GM19238 (cell line): ENCODE data around the gene FAM229B.
"Not testable (repeated sequence)": the region's sequence is repeated elsewhere in the genome, so short reads cannot be mapped to it uniquely, and the experiment has no call there.

Experiments used
- DNase-seq: peaks from one replicate; pipeline ENCODE4 v3.0.0; 2011; ENCODE audit warnings: low spot score; ENCODE audit not compliant: insufficient read length

Gene FAM229B, protein sequence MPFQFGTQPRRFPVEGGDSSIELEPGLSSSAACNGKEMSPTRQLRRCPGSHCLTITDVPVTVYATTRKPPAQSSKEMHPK

DNA sequence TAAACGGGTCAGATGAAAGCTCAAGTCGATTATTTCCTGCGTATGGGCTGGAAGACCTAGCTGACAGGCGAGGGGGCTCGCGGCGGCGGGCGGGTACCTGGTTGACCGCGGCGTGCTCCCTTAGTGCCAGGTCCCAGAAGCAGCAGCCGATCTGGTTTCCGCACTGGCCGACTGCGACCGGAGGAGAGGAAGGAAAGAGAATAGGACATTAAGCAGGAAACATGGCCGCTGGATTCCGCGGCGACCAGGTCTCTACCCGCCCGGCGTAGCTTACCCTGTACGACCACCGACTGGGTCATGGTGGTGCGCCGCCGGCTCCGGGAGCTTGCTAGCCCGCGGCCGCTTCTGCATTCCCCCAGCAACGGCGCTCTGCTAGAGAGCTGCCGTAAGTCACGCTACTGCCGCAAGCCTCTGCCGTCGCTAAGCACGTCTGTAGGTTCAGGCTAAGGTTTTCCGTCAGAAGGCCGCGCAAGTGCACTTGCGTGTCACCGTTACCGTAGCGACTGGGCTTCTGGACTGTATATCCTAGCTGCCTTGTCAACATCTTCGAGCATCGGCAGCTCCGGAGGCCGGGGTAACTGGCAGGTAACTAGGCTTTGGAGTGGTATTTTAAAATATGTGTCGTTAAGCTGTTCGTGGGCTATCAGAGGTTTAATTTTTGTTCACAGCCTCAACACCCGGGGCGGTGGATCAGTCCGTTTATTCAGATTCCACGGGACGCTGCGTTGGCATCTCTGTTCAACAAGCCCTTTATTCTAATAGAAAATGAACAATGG, at the start of gene FAM229B, which contains the start of gene TUBE1:
Gene FAM229B (plus strand): TSS at position 456 of the 776 bp plus-strand sequence. CDS start 11,693 bp downstream, outside the sequence.
Gene TUBE1 (minus strand): TSS at position 347 of the 776 bp plus-strand sequence. CDS start 48 bp downstream, at position 299.
- peak; percentile 57 for DNase-seq

DNA sequence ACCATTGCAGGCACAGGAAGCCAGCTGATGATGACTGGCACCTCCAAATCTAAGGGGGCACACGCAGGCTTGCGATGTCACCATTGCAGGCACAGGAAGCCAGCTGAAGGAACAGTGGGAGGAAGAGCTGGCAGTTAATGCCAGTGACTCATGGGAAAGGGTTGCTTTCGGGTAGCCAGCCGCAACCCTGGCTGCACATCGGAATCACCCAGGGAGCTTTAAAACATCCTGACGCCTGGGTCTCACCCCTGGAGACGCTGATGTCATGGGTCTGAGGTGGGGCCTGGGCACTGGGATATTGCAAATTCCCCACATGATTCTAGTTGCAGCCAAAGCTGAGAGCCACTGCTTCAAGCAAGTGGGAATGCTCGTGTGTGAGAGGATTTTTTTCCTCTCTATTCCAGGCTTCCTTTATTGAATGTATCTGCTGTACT, 49.6 kb upstream of the FAM229B start:
- no peak for DNase-seq

DNA sequence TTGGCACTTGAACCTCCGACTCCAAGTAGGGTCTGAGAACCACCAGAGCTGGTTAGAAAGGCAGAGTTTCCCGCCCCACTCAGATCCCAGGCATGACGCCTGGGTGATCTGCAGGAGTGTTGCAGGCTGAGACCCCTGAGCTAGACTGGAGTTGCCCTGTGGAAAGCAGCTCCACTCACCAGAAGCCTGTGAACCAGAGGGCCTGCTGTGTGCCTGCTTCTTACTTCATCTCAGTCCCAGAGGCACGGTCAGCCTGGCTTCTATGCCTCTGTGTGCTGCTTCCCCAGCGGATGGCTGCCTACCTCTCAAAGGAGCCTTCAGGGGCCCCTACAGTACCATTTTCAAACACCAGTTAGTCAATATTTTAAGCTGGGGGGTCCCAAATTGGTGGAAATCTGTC, 49.1 kb upstream of the FAM229B start:
- DNase-seq, result no peak

DNA sequence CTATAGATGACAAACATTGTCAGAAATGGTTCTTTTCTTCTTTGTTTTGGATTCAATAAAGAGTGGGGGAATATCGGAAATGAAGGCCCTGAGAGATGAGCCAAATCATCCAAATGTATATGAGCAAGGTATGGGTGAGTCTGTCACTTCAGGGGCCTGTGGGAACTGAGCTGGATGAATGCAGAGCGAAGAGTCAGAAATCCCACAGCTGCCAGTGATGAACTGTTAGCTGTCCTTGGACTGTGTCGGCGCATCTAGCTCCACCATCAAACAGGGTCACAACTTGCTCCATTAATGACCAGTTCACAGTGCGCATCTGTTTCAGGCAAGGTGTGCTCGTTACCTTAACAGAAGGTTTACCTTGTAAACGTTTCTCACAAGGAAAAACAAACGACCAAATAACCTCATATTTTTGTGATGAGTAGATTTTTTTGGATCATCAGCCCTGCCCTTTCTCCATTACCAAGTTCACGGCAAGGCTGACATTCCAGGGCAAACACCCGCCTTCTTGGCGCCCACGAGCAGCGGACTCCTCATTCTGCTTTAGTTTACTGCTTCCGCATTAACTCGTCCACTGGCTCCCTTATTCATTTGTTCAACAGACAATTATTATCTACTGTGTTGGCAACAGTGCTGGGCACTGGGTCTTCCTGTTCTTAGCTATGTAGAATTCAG, 48.5 kb upstream of the FAM229B start:
- no peak for DNase-seq

DNA sequence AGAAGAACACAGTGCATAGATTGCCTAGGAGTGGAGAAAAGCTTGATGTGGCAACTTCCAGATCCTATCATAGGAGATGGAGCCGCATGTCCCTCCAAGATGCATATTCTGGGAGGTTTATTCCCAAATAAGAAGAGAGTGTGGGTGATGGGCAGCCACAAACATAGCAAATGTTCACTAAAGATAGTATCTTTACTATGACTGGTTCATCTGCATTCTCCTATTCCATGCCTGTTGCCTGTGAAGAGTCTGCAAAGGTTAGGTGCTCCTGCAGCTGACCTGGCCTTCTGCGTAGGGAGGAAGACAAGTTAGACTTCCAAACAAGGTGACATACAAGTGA, 48.0 kb upstream of the FAM229B start:
- DNase-seq, result no peak

DNA sequence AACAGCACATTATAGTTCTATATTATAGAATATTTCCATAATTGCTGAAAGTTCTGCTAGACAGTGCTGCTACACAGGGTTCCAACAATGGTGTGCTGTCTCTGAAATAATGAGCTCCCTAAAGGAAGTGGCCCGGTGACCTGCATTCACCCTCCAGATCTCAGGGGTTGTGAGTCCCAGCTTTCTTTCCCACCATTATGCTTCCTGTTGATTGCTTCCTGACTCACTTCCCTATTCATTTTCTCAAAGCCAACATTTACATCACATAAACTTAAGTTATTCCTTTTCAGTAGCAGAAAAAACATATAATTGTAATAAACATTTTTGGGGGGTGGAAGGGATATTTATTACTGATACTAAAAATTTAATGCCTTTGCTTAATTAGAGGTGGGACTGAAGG, 46.4 kb upstream of the FAM229B start:
- no peak for DNase-seq

DNA sequence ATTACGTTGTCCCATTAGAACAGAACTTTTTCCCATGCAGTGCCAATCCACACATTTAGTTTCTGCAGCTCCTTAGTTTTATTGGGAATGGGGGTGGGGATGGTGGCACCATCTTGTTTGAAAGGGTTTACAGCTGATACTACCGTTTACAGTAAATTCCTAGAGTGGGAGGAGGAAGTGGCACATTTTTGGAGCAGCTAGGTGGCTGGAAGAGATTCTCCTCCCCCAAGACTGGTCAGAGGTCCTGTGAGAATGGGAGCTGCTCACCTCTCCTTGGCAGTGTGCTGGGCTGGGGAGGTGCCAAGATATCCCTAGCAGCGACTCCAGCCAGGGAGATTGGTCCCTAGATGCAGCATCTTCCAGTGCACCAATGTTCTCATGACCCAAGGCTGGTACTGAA, 45.9 kb upstream of the FAM229B start:
- DNase-seq, result no peak

DNA sequence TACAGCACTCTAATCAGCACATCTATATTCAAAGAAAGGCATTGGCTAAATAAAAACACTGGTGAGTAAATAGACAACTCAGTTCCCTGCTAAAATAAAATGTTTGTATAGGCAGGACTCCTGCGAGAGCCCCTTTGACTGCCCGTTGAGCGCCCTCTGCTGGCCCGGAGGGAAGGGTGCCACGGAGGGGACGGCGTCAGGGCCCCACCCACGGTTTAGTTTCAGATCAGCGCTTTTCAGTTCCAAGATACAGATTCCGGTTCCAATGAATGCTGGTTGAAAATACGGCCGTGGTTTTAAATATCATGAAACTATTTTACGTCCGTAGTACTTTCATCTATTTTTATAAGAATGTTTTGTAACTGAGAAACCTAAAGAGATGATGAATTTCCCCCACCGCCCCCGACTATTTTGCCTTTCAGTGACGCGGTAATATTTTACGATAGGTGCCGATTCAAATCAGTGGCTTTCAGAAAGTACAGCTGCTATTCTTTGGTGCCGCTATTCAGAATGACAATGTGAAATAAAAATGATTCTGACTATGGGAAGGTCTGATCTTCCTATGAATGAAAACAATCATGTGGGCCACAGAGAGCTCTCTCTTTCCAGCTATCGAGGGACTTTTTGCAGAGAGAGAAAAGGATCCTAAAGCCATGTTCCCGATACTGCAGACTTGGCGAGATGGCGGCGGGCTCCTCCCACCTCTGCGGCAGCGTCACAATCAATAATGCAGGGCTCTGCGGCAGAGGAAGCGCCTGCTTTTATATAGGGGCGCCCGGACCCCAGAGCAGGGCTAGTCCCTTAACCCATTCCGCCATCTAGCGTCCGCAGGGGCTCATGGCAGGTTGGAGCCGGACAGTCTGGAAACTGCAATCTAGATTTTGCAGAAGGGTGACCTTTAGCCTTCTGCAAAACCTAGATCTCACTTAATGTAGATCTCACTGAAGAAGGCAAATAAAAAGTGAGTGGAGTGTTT, 44.1 kb upstream of the FAM229B start:
- peak; percentile 76 for DNase-seq

DNA sequence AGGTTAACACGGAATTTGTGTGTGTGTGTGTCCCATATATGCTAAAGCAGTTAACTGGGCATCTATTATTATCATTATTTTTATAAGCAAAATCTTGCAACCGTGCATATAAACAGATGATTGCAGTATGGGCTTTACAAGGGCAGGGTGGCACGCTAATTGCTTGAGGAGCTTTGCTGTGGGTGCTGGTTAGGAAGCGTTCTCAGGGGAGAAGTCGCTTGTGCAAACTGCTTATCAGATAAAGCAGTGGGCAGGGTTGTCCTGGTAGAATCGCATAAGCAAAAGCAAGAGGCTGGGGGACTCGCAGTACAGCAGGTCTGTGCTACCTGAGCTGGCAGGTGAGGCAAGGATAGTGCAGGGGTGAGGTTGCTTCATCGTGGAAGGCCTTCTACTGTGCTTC, 43.2 kb upstream of the FAM229B start:
- DNase-seq, result no peak

DNA sequence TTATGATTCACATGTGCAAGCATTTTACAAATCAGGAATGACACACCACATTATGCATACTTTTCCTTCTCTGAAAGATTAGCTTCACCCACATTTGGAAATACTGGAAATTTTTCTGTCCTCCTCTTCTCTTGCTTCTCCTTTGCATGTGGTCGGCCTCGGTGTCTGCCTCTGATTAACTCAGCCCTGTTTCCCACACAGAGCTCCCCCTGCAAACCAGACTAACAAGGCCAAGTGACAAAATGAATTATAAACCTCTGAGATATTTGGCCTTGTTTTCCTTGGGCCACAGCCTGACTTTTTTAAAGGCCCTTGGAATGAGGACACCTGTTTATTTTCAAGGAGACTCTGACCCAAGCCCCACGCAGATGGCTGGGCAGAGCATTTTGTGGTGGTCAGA, 42.5 kb upstream of the FAM229B start:
- no peak for DNase-seq

DNA sequence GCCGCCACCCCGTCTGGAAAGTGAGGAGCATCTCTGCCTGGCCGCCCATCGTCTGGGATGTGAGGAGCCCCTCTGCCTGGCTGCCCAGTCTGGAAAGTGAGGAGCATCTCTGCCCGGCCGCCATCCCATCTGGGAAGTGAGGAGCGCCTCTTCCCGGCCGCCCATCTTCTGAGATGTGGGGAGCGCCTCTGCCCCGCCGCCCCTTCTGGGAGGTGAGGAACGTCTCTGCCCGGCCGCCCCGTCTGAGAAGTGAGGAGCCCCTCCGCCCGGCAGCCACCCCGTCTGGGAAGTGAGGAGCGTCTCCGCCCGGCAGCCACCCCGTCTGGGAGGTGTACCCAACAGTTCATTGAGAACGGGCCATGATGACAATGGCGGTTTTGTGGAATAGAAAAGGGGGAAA, 39.9 kb upstream of the FAM229B start:
- DNase-seq, result not testable (repeated sequence)

DNA sequence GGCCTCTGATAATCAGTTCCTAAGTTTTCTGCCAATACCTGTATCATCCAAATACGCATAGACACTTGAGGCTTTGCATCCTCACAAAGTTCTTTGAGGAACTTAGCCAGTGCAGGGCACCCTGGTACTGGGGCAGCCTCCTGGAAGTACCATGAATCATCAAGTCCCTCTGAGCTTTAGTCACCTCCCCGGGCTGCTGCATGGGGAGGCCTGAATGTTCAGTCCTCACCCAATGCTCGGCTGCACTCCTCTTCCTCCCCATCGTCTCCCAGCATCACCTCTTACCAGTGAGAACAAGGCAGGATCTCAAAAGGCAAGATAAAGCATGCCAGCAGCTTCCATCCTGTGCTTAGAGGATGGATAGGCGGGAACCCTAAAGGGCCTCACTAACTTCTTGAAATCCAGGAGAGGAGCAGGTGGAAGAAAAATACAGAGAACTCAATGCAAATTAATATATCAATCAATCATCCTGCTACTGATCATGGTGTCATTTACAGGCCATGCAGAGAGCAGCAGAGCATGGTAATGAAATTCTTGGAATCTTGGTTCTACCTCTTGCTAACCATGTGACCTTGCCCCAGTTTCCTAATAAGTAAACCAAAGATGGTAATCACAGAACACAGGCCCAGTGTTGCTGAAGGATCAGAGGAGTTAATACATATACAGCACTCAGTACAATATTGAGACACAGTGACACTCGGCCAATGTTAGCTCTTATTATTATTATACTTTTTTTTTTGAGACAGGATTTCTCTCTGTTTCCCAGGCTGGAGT, 38.2 kb upstream of the FAM229B start:
- DNase-seq, result no peak

DNA sequence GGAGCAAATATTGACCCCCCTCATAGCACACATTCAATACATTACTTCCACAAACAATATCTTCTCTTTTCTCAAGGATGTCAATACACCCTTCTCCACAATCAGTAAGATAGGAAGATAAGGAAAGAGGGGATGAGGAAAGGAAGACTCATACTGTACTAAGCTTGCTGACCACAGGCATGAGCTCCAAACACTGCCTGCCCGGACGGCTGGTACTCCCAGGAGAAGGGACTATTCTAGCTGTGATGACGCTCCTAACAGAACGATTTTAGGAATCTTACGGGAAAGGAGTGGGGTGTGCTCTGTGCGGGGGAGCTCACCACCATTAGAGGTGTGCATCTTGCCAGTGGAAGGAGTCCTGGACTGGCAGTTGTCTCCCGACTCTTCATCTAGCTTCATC, 37.4 kb upstream of the FAM229B start:
- DNase-seq, result no peak

DNA sequence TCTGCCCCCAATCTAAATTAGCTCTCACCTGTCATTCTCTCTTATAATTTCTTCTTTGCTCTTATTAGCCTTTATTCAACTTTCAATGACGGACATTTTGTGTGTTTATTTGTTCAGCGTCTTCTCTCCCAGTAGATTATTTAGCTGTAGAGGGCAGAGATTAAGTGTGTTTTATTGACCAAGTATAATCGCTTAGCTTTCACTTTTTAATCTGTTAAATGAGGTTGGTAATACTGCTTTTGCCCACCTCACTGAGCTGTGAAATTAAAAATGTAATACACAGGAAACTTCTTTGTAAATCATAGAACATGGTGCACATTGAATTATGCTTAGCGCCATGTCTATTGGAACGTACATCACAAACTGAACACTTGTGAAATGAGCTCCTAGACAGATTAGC, 37.0 kb upstream of the FAM229B start:
- no peak for DNase-seq

DNA sequence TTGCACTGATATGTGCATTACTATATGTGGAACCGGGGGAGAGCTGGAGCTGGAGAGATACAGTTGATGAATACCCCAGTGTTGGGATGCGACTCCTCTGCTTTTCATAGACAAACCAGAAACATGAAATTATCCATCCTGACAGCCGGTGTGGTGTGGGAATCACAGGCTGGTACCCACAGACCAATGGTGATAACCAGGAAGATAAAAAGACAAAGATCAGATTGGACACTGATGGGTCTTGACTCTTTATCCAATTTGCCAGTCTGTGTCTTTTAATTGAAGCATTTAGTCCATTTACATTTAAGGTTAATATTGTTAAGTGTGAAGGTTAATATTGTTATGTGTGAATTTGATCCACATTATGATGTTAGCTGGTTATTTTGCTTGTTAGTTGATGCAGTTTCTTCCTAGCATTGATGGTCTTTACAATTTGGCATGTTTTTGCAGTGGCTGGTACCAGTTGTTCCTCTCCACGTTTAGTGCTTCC, 36.1 kb upstream of the FAM229B start:
- not testable (repeated sequence) for DNase-seq

DNA sequence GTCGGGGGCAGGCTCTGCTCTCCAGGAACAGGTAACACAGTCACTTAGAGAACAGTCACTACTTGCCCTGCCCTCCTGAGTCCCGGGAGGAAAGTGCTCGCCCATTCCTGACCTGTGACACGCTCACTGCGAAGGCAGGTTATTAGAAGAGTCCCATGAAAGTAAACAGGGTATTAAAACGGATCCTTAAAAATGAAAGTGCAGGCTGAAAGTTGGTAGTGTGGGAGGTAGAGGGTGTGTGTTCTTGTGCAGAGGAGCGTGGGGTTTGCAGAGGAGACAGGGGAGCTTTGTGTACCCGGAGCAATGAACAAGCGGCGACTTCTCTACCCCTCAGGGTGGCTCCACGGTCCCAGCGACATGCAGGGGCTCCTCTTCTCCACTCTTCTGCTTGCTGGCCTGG, 33.4 kb upstream of the FAM229B start, which contains the start of gene CCN6:
Gene CCN6 (plus strand): TSS at position 104 of the 400 bp plus-strand sequence. CDS start 254 bp downstream, at position 358.
- no peak for DNase-seq

DNA sequence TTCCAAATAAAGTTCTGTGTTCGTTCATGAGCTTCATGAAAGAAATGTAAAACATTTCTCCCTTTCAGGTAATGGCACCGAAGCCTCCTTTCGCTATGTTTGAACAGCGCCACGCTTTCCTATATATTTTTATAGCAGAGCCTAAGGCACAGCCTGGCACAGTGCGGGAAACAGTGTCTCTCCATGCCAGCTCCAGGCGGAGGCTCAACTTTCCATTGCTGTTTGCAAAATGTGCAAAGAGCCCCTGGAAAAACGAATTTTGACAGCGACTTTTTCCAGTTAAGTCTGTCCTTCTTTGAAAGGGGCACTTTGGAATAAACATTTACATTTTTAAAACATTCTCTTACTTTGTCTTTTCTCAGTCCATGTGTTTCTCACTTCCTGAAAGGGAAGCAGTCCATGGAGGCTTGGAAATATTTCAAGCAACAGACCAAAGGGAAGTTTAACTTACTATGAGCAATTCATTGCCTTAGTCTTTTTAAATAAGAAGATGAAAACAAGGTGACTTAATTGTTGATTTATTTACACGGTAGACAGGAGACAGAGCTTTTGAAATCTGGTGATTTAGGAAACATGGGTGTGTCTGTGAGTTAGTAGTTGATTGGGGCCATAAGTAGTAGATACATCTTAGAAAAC, 32.7 kb upstream of the FAM229B start:
- no peak for DNase-seq

DNA sequence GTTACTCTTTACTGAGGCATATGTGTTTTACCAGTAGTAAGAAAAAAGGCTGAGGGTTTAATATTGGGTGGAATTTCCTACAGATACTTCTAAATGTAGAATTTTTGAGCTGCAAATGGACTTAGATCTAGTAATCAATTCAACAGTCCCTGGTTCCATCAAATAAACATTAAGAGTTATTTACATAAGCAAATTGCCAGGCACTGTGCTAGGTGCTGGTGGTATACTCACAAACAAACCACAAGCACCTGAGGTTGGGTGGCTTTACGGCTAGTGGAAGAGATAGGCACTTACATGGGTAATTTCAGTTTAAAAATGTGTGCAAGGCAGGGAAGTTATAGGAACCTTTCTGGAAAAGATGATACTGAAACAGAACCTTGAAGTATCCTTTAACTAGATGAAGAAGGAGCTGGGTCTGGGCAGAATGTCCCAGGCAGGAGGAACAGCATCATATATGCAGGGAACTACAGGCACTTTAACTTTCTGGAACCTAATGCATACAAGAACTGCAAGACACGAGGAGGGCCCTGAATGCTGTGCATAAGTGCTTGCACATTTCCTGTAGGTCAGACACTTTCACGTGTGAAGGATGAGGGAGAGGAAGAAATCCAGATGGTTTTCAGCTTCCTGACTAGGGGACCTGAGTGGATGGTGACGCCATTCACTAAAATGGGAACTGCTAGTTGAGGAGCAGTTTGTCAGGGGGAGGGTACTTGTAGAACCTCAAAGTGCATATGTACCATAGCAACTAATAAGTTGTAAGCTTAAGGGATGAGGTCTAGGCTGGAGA, 29.0 kb upstream of the FAM229B start:
- no peak for DNase-seq

DNA sequence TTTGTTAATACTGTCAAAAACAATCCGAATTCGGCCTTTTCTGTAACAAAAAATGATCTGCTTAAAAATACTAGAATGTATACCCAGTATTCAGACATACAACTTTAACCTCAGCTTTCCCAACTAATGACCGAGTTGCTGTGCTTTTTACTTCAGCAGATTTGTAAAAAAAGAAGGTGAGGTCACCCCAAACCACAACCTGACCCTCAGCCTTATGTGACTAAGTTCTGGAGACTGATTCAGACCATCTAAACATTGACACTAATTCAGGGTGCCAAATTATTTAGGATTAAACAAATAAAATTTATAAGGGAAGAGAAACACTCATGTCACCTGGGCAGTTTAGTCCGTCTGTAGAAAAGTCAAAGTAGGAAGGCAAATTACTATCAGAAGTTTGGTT, 25.8 kb upstream of the FAM229B start:
- no peak for DNase-seq
